ENCODE results near the gene C12orf43.
A peak's percentile ranks its signal among the peaks of the same experiment; 100 is the strongest.

The C12orf43 gene

GRCh38 chr12:121030576-121031212 is 14.4 kb upstream of the C12orf43 start:
- no peak for DNase-seq (ENCODE audit: low spot score)

GRCh38 chr12:121026274-121027045 is 10.2 kb upstream of the C12orf43 start:
- DNase-seq (ENCODE audit: low spot score) = no peak

- DNase-seq (ENCODE audit: low spot score) = no peak
These were observed 9.3 kb upstream of the C12orf43 start for GRCh38 chr12:121025442-121026226.

GRCh38 chr12:121023799-121024198 is 7.5 kb upstream of the C12orf43 start:
- no peak for DNase-seq (ENCODE audit: low spot score)

GRCh38 chr12:121022713-121023112 is 6.4 kb upstream of the C12orf43 start:
- no peak for DNase-seq (ENCODE audit: low spot score)

GRCh38 chr12:121021754-121022153 is 5.5 kb upstream of the C12orf43 start:
- no peak for DNase-seq (ENCODE audit: low spot score)

GRCh38 chr12:121018860-121019617 is 2.8 kb upstream of the C12orf43 start:
- DNase-seq (ENCODE audit: low spot score) = no peak

- DNase-seq (ENCODE audit: low spot score) = no peak
These were observed 1.7 kb upstream of the C12orf43 start for GRCh38 chr12:121017966-121018491.

GRCh38 chr12:121013715-121014114 is 2.6 kb downstream of the C12orf43 start:
- DNase-seq (ENCODE audit: low spot score) = no peak

- no peak for DNase-seq (ENCODE audit: low spot score)
These were observed 4.5 kb downstream of the C12orf43 start for GRCh38 chr12:121011820-121012219.

GRCh38 chr12:121010860-121011259 is 5.4 kb downstream of the C12orf43 start:
- DNase-seq (ENCODE audit: low spot score) = no peak

GRCh38 chr12:121009741-121010140 is 6.5 kb downstream of the C12orf43 start:
- DNase-seq (ENCODE audit: low spot score) = no peak

GRCh38 chr12:121008347-121009098 is 7.8 kb downstream of the C12orf43 start:
- DNase-seq (ENCODE audit: low spot score) = no peak

- peak; percentile 24 for DNase-seq (ENCODE audit: low spot score)
These were observed 10.9 kb downstream of the C12orf43 start for GRCh38 chr12:121005346-121005815.

GRCh38 chr12:121004253-121004815 is 12.0 kb downstream of the C12orf43 start:
- DNase-seq (ENCODE audit: low spot score) = no peak

GRCh38 chr12:121003650-121004049 is 12.6 kb downstream of the C12orf43 start:
- DNase-seq (ENCODE audit: low spot score) = no peak

GRCh38 chr12:121001841-121002483 is 14.3 kb downstream of the C12orf43 start:
- DNase-seq (ENCODE audit: low spot score) = no peak

- DNase-seq (ENCODE audit: low spot score) = no peak
These were observed 15.2 kb downstream of the C12orf43 start for GRCh38 chr12:121001060-121001459.

- no peak for DNase-seq (ENCODE audit: low spot score)
These were observed 15.8 kb downstream of the C12orf43 start for GRCh38 chr12:121000530-121000929.

Measured in CD4-positive, alpha-beta T cell treated with Interleukin-6 at 100 ng/mL for 8 hours (primary cell).